ENCODE measurements around the gene KNSTRN.
A peak's percentile ranks its signal among the peaks of the same experiment; 100 is the strongest.

KNSTRN gene

GRCh38 chr15:40435710-40436089 lies 53.2 kb downstream of the KNSTRN start:
- no peak for DNase-seq

- DNase-seq, result peak; percentile 64
Measured at GRCh38 chr15:40436116-40436891, 53.8 kb downstream of the KNSTRN start.

- DNase-seq, result no peak
Measured at GRCh38 chr15:40436892-40437751, 54.6 kb downstream of the KNSTRN start.

GRCh38 chr15:40437752-40438687 lies 55.5 kb downstream of the KNSTRN start:
- no peak for DNase-seq

- no peak for DNase-seq
Measured at GRCh38 chr15:40438712-40439111, 56.2 kb downstream of the KNSTRN start.

GRCh38 chr15:40439461-40439959 lies 57.0 kb downstream of the KNSTRN start:
- no peak for DNase-seq

GRCh38 chr15:40439960-40440742 lies 57.6 kb downstream of the KNSTRN start:
- DNase-seq, result peak; percentile 74

GRCh38 chr15:40440743-40441564 lies 58.4 kb downstream of the KNSTRN start, which contains the start of gene BAHD1:
Gene BAHD1, plus strand, starts transcription at chr15:40440953. Its CDS starts 17,512 bp downstream, at chr15:40458465.
- peak; percentile 97 for DNase-seq

- DNase-seq, result peak; percentile 72
Measured at GRCh38 chr15:40441565-40442531, 59.3 kb downstream of the KNSTRN start.

GRCh38 chr15:40443255-40443654 lies 60.7 kb downstream of the KNSTRN start:
- DNase-seq, result no peak

GRCh38 chr15:40443846-40444245 lies 61.3 kb downstream of the KNSTRN start:
- DNase-seq, result no peak
